GM18508 (cell line): ENCODE measurements around the gene SEMA6D.
"Not testable (repeated sequence)": the region's sequence is repeated elsewhere in the genome, so short reads cannot be mapped to it uniquely, and the experiment has no call there.

Experiments used
- ATAC-seq: cut with Tn5 transposase; IDR thresholded peaks from one replicate; pipeline ENCODE4 v1.9.1; 2021; ENCODE audit warnings: moderate number of reproducible peaks; ENCODE audit not compliant: insufficient read depth, unreplicated experiment

SEMA6D gene

GRCh38 chr15:47715856-47716445, 1.4 kb upstream of the SEMA6D start:
- no peak for ATAC-seq

GRCh38 chr15:47716516-47716915, 789 bp upstream of the SEMA6D start:
- no peak for ATAC-seq

- no peak for ATAC-seq
Measured at GRCh38 chr15:47718497-47719437, 1.5 kb downstream of the SEMA6D start.

GRCh38 chr15:47719730-47720129, 2.4 kb downstream of the SEMA6D start:
- ATAC-seq: no peak

- ATAC-seq: no peak
Measured at GRCh38 chr15:47720555-47720954, 3.2 kb downstream of the SEMA6D start.

GRCh38 chr15:47721676-47722075, 4.4 kb downstream of the SEMA6D start:
- no peak for ATAC-seq

GRCh38 chr15:47724346-47724745, 7.0 kb downstream of the SEMA6D start:
- ATAC-seq: no peak

GRCh38 chr15:47725051-47725450, 7.7 kb downstream of the SEMA6D start:
- no peak for ATAC-seq

- no peak for ATAC-seq
Measured at GRCh38 chr15:47725906-47726305, 8.6 kb downstream of the SEMA6D start.

GRCh38 chr15:47726399-47726823, 9.1 kb downstream of the SEMA6D start:
- ATAC-seq: no peak

- no peak for ATAC-seq
Measured at GRCh38 chr15:47727137-47727536, 9.8 kb downstream of the SEMA6D start.

GRCh38 chr15:47727676-47728075, 10.4 kb downstream of the SEMA6D start:
- no peak for ATAC-seq

- no peak for ATAC-seq
Measured at GRCh38 chr15:47728426-47728825, 11.1 kb downstream of the SEMA6D start.

GRCh38 chr15:47728886-47729285, 11.6 kb downstream of the SEMA6D start:
- ATAC-seq: no peak

GRCh38 chr15:47731230-47731629, 13.9 kb downstream of the SEMA6D start:
- ATAC-seq: no peak

- ATAC-seq: no peak
Measured at GRCh38 chr15:47732248-47732647, 14.9 kb downstream of the SEMA6D start.

- no peak for ATAC-seq
Measured at GRCh38 chr15:47733085-47733484, 15.8 kb downstream of the SEMA6D start.

- no peak for ATAC-seq
Measured at GRCh38 chr15:47736143-47736786, 19.0 kb downstream of the SEMA6D start.

GRCh38 chr15:47737477-47737876, 20.2 kb downstream of the SEMA6D start:
- ATAC-seq: no peak

GRCh38 chr15:47738144-47738825, 21.0 kb downstream of the SEMA6D start:
- ATAC-seq: not testable (repeated sequence)

- no peak for ATAC-seq
Measured at GRCh38 chr15:47741082-47741481, 23.8 kb downstream of the SEMA6D start.
